Fibroblast of lung (primary cell): ENCODE measurements around the gene ELMO1.

ENCODE experiments used
- CTCF ChIP-seq, 2 donors: IDR thresholded peaks in 1 of 2; conservative IDR thresholded peaks in 1 of 2; 1 replicate in 1 of 2; 2 replicates in 1 of 2; pipeline ENCODE4 v1.5.1; 2011 to 2012; ENCODE audit warnings: low read length in 2 of 2, control low read depth in 1 of 2, inconsistent platforms in 1 of 2, low read depth in 1 of 2, mild to moderate bottlenecking in 1 of 2
- EZH2 ChIP-seq: IDR thresholded peaks from 2 replicates; pipeline ENCODE4 v1.5.1; 2012; ENCODE audit warnings: low read length, control low read depth, mild to moderate bottlenecking; ENCODE audit errors: missing control alignments

GRCh38 chr7:37212556-37212955, 236.1 kb downstream of the ELMO1 start:
- no peak for TF ChIP-seq EZH2
- TF ChIP-seq CTCF (conservative IDR thresholded peaks at IDR 0.05 in 1 of 2, IDR thresholded peaks at IDR 0.05 in 1 of 2; ENCODE audit: low read depth in 1 of 2, low read length in 2 of 2), result no peak
